Measurements from ENCODE around the gene ASIC2. TPM values are rescaled to one million over a fixed set of nuclear protein-coding genes. Genes with fewer than 3 reads are reported as not detected.

The ASIC2 gene
- total RNA-seq, 1 donor from 2014 or later: 0.23 TPM

DNA sequence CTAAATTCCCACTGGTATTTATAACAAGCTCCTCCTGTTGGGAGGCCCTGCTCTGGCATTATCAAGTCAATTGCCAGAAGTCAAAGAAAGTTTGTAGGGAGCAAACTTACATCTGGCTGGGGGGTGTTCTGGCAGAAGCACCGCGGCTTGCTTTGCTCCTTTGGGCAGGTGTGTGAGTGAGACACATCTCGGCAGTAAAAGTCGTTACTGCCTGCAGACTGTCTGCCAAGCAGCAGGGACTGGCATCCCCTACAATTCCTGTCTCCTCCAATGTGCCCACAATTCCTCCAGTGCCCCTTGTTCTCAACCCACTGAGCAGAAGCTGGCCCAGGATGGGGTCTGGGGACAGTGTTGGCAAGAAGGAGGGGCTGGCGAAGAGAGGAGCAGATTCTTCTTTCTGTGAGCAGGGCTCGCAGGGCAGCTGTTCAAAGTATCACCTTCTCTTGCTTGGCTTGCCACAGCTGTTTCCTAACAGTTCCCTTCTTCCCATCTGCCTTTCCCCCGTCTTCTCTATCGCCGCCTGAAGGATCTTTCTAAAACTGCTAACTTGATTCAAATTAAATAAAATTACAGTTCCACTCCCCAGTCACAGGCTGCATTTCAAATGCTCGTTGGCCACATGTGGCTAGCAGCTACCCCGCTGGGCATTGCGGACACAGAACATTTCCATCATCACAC lies 271.2 kb downstream of the ASIC2 start:
- TF ChIP-seq, protein P1, sequence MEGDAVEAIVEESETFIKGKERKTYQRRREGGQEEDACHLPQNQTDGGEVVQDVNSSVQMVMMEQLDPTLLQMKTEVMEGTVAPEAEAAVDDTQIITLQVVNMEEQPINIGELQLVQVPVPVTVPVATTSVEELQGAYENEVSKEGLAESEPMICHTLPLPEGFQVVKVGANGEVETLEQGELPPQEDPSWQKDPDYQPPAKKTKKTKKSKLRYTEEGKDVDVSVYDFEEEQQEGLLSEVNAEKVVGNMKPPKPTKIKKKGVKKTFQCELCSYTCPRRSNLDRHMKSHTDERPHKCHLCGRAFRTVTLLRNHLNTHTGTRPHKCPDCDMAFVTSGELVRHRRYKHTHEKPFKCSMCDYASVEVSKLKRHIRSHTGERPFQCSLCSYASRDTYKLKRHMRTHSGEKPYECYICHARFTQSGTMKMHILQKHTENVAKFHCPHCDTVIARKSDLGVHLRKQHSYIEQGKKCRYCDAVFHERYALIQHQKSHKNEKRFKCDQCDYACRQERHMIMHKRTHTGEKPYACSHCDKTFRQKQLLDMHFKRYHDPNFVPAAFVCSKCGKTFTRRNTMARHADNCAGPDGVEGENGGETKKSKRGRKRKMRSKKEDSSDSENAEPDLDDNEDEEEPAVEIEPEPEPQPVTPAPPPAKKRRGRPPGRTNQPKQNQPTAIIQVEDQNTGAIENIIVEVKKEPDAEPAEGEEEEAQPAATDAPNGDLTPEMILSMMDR (conservative IDR thresholded peaks at IDR 0.05; ENCODE audit: low read depth, low read length): peak; percentile 25
- H3K4me3 ChIP-seq (ENCODE audit: low read depth, low read length): no peak overlapping the region
- DNase-seq (ENCODE audit: low read depth): no peak

DNA sequence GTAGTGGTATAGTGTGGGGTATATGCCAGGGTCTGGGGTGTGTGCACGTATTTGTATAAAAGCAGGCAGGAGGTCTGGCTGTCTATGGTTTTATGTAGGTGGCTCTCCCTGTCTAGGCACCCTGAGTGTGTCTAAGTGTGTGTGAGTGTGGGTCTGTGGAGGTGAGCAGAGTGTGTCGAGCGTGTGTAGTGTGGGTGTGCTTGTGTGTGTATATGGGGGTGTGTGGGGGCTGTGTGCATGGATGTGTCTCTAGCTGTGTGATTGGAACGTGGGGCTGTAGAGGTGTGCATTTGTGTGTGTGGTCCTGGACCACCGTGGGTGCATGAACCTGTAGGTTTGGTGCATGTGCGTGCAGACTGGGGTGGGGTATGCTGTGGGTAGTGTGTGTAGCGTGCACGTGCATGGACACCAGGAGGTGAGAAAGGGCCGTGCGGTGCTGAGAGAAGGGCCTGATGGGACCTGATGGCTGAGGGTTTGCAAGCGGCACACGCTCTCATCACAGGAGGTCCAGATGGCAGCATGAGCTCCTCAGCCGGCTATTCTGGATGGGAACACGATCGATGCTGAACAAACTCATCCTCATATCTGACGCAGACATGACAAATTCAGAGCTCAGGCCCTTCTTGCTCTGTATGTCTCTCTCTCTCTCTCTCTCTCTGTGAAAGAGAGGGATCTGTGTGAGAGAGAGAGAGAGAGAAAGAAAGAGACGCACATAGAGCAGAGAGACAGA lies 273.8 kb downstream of the ASIC2 start:
- TF ChIP-seq, protein P1 (conservative IDR thresholded peaks at IDR 0.05; ENCODE audit: low read depth, low read length): no peak
- DNase-seq (ENCODE audit: low read depth): no peak

DNA sequence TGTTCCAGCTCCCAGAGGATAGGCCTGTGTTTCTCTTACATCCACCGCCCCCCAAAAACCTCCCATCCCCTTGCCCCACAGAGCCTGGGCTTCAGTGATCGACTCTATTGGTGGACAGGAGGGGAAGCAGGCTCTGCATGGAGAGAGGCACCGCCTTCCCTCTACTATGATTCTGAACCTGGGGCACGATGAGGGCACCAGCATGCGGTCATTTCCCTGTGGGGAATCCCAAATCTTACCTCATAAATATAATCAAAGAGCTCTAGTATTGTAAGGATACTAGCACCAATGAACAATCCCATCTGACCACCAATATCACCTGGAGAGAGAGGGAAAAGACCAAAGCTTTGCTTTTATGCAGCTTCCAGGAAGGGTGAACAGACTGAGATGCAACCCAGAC lies 275.7 kb downstream of the ASIC2 start:
- DNase-seq (ENCODE audit: low read depth): no peak
- H3K4me3 ChIP-seq (ENCODE audit: low read depth, low read length): no peak overlapping the region
- TF ChIP-seq, protein P1 (conservative IDR thresholded peaks at IDR 0.05; ENCODE audit: low read depth, low read length): no peak

More for the DNA sequence above, 273.8 kb downstream of the ASIC2 start:
- H3K4me3 ChIP-seq (ENCODE audit: low read depth, low read length): no peak overlapping the region

DNA sequence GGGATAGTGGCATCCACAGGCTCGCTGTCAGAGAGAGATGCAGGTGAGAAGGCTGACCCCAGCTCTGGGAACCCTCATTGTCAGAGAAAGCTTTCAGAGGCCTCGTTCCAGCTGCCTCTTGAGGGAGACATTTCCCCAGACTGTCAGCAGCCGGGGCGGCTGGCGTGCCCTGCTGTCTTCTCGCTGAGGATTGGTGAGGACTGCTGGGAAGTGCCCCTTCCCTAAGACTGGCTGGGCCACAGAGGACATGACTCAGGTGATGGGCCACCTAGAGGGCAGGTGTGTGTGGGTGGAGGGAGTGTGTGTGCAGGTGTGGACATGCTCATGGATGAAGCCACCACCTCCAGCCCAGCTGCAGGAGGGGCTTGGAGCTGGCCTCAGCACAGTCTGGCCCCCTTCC lies 276.2 kb downstream of the ASIC2 start:
- no peak overlapping the region for H3K4me3 ChIP-seq (ENCODE audit: low read depth, low read length)
- DNase-seq (ENCODE audit: low read depth): no peak
- TF ChIP-seq, protein P1 (conservative IDR thresholded peaks at IDR 0.05; ENCODE audit: low read depth, low read length): no peak

DNA sequence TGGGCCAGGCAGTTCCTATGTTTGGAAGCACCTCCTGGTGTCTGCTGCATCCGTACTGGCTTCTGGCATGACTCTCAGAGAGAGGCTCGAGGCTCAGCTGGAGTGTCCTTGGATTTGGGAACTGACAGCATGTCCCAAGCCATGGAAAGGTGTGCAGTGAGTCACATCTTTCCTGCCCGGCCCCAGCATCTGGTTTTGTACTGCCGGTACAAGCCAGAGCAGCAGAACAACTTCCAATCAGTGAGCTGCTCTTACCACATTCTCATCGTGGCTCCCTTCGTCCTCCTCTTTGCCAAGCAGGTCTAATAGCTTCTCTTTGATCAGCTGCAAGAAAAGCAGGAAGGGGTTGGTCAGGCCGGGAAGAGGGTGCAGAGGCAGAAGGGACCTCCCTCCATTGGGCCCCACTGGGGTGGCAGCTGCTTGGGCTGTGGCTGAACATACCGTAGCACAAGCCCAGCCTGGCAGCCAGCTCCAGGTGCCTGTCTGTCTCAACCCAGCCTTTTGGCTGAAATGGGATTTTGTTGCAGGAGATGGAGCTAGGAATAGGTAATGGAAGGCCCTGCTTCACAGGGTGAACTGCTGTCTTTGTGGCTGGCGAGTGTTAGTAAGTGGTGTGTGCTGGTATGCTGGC lies 277.3 kb downstream of the ASIC2 start:
- no peak for DNase-seq (ENCODE audit: low read depth)
- TF ChIP-seq, protein P1 (conservative IDR thresholded peaks at IDR 0.05; ENCODE audit: low read depth, low read length): no peak

DNA sequence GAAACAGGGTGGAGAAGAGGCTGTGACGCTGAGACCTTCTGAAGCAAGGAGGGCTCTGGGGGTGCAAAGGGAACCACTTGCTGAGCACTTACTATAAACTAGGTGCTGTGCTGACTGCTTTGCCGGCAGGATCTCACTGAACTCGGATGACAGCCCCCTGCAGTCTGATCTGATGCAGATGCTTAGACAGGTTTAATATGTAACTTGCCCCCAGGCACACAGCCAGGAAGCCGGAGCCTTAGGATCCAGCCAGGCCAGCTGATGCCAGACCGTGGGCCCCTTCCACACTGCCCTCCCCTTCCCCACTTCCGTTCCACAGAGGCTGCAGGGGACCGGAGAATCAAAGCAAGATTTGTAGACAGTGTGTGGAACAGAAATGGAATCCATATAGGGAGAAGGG lies 278.3 kb downstream of the ASIC2 start:
- DNase-seq (ENCODE audit: low read depth): no peak
- TF ChIP-seq, protein P1 (conservative IDR thresholded peaks at IDR 0.05; ENCODE audit: low read depth, low read length): peak; percentile 17
- H3K4me3 ChIP-seq (ENCODE audit: low read depth, low read length): no peak overlapping the region

More for the DNA sequence above, 277.3 kb downstream of the ASIC2 start:
- H3K4me3 ChIP-seq (ENCODE audit: low read depth, low read length): no peak overlapping the region
